ENCODE measurements around the gene UNK.

DNA sequence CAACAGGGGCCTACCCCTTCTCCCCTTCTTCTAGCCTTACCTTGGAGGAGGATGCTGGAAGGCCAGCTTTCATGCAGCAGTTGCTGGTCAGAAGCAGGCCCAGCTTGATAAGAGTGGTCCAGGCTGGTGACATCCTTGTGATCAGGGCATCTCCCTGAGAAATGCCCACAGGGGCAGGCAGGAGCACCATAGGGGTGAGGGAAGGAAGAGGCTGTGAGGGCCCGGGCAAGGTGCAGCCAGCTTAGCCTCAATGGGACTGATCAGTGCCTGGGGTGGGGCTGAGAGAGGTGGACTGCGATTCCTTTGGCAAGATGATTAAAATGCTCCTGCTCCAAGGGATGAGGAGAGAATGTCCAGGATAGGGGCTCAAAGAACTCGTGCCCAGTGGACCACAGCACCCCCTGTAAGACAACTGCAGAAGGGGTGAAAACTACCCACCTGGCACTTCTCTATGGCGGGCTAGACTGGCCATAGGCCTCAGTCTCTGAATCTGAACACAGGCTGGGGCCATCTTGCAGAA lies 10.1 kb upstream of the UNK start:
- TF ChIP-seq, protein P1, sequence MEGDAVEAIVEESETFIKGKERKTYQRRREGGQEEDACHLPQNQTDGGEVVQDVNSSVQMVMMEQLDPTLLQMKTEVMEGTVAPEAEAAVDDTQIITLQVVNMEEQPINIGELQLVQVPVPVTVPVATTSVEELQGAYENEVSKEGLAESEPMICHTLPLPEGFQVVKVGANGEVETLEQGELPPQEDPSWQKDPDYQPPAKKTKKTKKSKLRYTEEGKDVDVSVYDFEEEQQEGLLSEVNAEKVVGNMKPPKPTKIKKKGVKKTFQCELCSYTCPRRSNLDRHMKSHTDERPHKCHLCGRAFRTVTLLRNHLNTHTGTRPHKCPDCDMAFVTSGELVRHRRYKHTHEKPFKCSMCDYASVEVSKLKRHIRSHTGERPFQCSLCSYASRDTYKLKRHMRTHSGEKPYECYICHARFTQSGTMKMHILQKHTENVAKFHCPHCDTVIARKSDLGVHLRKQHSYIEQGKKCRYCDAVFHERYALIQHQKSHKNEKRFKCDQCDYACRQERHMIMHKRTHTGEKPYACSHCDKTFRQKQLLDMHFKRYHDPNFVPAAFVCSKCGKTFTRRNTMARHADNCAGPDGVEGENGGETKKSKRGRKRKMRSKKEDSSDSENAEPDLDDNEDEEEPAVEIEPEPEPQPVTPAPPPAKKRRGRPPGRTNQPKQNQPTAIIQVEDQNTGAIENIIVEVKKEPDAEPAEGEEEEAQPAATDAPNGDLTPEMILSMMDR (IDR thresholded peaks at IDR 0.05): no peak
- TF ChIP-seq POLR2A (IDR thresholded peaks at IDR 0.05) (no peak), EP300 (IDR thresholded peaks at IDR 0.05) (no peak)

All from tibial nerve (tissue), 4 donors.